MCF 10A (cell line): ENCODE measurements around the gene TCN1. TPM values are rescaled to one million over a fixed set of nuclear protein-coding genes. Genes with fewer than 3 reads are reported as not detected.

Experiments
- BruUV-seq: library from RNA; stranded (reverse); fragments of 400-500 nt; replicated peaks from 2 replicates; lab custom pipeline; 2021; lab: Mats Ljungman, UMichigan
- CTCF ChIA-PET: fragments of 300-600 bp; sonication (Branson Sonifier 250); formaldehyde crosslinking; extraction: SDS; loops from one replicate; lab custom pipeline; 2021; ENCODE audit warnings: antibody characterized with exemption, inconsistent platforms; lab: Yijun Ruan, JAX
- POLR2A ChIA-PET: fragments of 300-600, 350-650 bp; sonication (Branson Sonifier 250); formaldehyde crosslinking; extraction: SDS; loops from one replicate; lab custom pipeline; 2020; ENCODE audit warnings: antibody characterized with exemption, inconsistent platforms; lab: Yijun Ruan, JAX
- DNase-seq: peaks from one replicate; pipeline ENCODE4 v3.0.0-alpha.2; 2018; ENCODE audit not compliant: unreplicated experiment
- H3K27ac Mint-ChIP-seq: one replicate; pipeline ENCODE4 v1.8.0; 2022; ENCODE audit warnings: mild to moderate bottlenecking, low read depth, mixed read lengths; ENCODE audit not compliant: unreplicated experiment
- H3K27me3 Mint-ChIP-seq: one replicate; pipeline ENCODE4 v1.8.0; 2022; ENCODE audit warnings: mixed read lengths; ENCODE audit not compliant: insufficient read depth, unreplicated experiment
- H3K36me3 Mint-ChIP-seq: one replicate; pipeline ENCODE4 v1.8.0; 2022; ENCODE audit warnings: mild to moderate bottlenecking, moderate library complexity, mixed read lengths; ENCODE audit not compliant: insufficient read depth, unreplicated experiment
- H3K4me1 Mint-ChIP-seq: one replicate; pipeline ENCODE4 v1.8.0; 2022; ENCODE audit warnings: mixed read lengths; ENCODE audit not compliant: insufficient read depth, unreplicated experiment
- H3K4me3 Mint-ChIP-seq: one replicate; pipeline ENCODE4 v1.8.0; 2022; ENCODE audit warnings: mild to moderate bottlenecking, moderate library complexity, mixed read lengths; ENCODE audit not compliant: unreplicated experiment
- H3K9me3 Mint-ChIP-seq: one replicate; pipeline ENCODE4 v1.8.0; 2022; ENCODE audit warnings: mixed read lengths; ENCODE audit not compliant: unreplicated experiment
- intact Hi-C: fragments of 100-400 bp; cut with micrococcal nuclease; formaldehyde crosslinking; loops from 2 replicates; pipeline ENCODE4 v1.14.1; 2022
- total RNA-seq: library from RNA; stranded (reverse); gene quantifications from 2 replicates; pipeline ENCODE4 v1.2.3, GENCODE V29; 2022
- TF ChIP-seq, protein P1 (sequence below): fragments of 200-600 bp; IDR thresholded peaks from one replicate; pipeline ENCODE4 v1.8.0; 2022; ENCODE audit warnings: antibody characterized with exemption, mild to moderate bottlenecking; ENCODE audit not compliant: unreplicated experiment

Gene TCN1
- total RNA-seq, 1 experiment from 2014 or later: not detected

DNA sequence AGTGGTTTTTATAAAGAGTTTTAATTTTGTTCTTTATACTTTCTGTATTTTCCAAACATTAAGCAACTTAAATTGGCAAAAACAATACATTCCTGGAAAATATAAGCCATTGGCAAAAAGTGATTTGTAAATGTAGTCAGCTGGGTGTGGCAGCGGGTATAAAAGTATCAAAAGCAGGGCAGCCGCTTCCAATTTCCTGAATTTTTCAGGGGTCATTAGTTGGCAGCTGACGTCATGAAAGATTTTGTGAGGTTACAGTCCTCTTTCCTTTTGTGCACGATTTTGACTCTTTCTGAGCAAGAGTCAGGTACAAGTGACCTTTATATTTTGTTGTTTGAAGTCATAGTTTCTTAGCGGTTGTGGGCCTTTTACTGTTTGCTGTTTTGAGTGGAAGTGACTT lies 12.3 kb upstream of the TCN1 start, which contains the start of gene OOSP3:
Gene OOSP3, plus strand, starts transcription at position 208 of the 400 bp plus-strand sequence. Its CDS starts 27 bp downstream, at position 235.
- no peaks in the 10 kb centered on the region for H3K27me3 Mint-ChIP-seq
- no peaks in the 10 kb centered on the region for H3K4me1 Mint-ChIP-seq
- no peaks in the 10 kb centered on the region for H3K36me3 Mint-ChIP-seq
- H3K9me3 Mint-ChIP-seq: no peaks in the 10 kb centered on the region
- TF ChIP-seq, protein P1, sequence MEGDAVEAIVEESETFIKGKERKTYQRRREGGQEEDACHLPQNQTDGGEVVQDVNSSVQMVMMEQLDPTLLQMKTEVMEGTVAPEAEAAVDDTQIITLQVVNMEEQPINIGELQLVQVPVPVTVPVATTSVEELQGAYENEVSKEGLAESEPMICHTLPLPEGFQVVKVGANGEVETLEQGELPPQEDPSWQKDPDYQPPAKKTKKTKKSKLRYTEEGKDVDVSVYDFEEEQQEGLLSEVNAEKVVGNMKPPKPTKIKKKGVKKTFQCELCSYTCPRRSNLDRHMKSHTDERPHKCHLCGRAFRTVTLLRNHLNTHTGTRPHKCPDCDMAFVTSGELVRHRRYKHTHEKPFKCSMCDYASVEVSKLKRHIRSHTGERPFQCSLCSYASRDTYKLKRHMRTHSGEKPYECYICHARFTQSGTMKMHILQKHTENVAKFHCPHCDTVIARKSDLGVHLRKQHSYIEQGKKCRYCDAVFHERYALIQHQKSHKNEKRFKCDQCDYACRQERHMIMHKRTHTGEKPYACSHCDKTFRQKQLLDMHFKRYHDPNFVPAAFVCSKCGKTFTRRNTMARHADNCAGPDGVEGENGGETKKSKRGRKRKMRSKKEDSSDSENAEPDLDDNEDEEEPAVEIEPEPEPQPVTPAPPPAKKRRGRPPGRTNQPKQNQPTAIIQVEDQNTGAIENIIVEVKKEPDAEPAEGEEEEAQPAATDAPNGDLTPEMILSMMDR: no peak
- intact Hi-C loops: no loop called here
- no TSS peak for BruUV-seq
- no peak for DNase-seq
- POLR2A ChIA-PET: no interaction called here
- CTCF ChIA-PET: no interaction called here
- H3K27ac Mint-ChIP-seq: peak within 1 kb of the TSS; percentile 50
- H3K4me3 Mint-ChIP-seq: no peak within 1 kb of the TSS

DNA sequence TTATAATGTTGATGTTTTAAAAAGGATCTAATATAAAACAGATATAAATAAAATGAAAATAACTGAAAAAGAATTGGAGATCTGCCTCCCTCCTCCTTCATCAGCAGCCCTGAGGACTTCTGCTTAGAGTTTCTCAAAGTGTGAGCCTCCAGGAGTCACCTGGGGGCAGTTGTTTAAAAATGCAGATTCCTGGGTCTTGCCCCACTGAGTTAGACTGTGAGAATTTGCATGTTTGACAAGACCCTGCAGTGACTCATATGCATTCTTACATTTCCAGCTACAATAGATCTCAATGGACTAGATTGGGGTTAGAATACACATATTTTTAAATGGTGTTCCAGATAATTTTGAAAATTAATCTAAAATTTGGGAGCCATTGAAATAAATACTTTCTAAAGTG lies 11.5 kb upstream of the TCN1 start:
- H3K9me3 Mint-ChIP-seq: no peaks in the 10 kb centered on the region
- POLR2A ChIA-PET: no interaction called here
- no peaks in the 10 kb centered on the region for H3K4me1 Mint-ChIP-seq
- intact Hi-C loops: no loop called here
- H3K27ac Mint-ChIP-seq: no peak overlapping the region
- CTCF ChIA-PET: no interaction called here
- no peak for DNase-seq
- no TSS peak for BruUV-seq
- H3K4me3 Mint-ChIP-seq: no peak overlapping the region
- H3K27me3 Mint-ChIP-seq: no peaks in the 10 kb centered on the region
- TF ChIP-seq, protein P1: no peak
- H3K36me3 Mint-ChIP-seq: no peaks in the 10 kb centered on the region

DNA sequence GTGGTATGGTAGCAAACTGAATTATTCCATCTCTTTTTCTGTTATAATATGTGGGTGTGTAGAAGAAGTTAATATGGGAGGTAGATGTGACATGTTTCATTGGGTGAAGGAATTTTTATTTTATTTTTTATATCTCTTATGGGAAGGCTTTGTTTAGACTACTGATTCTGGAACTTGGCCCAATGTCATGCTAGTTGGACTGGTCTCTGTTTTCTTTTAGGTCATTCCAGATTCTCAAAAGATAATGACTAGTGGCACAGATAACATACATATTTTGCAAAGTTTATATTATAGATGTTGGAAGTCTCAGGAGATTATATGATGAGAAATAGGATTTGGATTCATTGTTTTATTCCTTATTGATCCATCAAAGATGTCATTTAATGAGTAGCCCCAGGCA lies 11.0 kb upstream of the TCN1 start:
- Mint-ChIP-seq H3K27ac (no peak overlapping the region), H3K9me3 (no peaks in the 10 kb centered on the region), H3K27me3 (no peaks in the 10 kb centered on the region), H3K4me3 (no peak overlapping the region), H3K4me1 (no peaks in the 10 kb centered on the region), H3K36me3 (no peaks in the 10 kb centered on the region)
- DNase-seq: no peak
- POLR2A ChIA-PET: no interaction called here
- intact Hi-C loops: no loop called here
- BruUV-seq: no TSS peak
- CTCF ChIA-PET: no interaction called here
- TF ChIP-seq, protein P1: no peak

DNA sequence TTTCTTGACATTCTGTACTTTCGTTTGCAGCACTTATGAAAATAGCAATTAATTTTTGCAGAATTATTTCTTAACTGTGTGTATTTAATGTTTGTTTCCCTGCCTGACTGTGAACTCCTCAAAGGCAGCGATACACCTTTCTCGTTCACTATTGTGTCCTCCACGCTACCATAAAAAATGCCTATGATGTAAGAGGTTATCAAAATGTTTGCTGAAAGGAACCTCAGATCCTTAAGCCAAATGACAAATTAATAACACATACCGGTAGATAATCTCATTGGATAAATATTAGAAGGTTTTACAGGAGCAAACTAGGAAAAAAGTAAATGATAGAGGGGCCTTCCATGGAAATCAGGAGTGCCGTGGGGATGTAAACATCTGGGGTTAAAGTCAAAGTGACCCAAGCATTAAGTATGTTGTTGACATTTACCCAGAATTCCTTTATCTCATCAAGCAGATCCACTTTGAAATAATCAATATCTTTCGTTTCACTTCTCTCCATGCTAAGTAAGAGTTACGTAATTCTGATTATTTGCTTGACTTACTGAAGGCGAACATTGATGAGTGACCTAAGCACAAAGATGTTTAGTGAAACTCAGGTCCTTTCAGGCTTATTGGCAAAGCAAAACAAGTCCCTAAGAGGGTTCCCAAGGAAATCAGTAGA lies 9.7 kb upstream of the TCN1 start:
- H3K4me1 Mint-ChIP-seq: no peaks in the 10 kb centered on the region
- BruUV-seq: no TSS peak
- no peaks in the 10 kb centered on the region for H3K36me3 Mint-ChIP-seq
- no peaks in the 10 kb centered on the region for H3K27me3 Mint-ChIP-seq
- H3K4me3 Mint-ChIP-seq: no peak overlapping the region
- TF ChIP-seq, protein P1: no peak
- intact Hi-C loops: no loop called here
- no peak for DNase-seq
- POLR2A ChIA-PET: no interaction called here
- no peaks in the 10 kb centered on the region for H3K9me3 Mint-ChIP-seq
- no peak overlapping the region for H3K27ac Mint-ChIP-seq
- CTCF ChIA-PET: no interaction called here
